GM12878 (cell line): Measurements from ENCODE around the gene CCSER1. TPM values are rescaled to one million over a fixed set of nuclear protein-coding genes. Genes with fewer than 3 reads are reported as not detected.

ENCODE experiments used
- ATAC-seq: fragments of 200-7000 bp; cut with Tn5 transposase; 3 replicates; pipeline ENCODE4 v1.9.1; 2020; ENCODE audit warnings: mild to moderate bottlenecking, moderate library complexity
- BruUV-seq: library from RNA; stranded (reverse); fragments of 400-500 nt; replicated peaks from 2 replicates; lab custom pipeline; 2021; lab: Mats Ljungman, UMichigan
- CTCF ChIA-PET: fragments of 300-600 bp; sonication (Branson Sonifier 250); formaldehyde crosslinking; extraction: SDS; loops from one replicate; lab custom pipeline; 2021; ENCODE audit warnings: inconsistent platforms; lab: Yijun Ruan, JAX
- POLR2A ChIA-PET: fragments of 350-600 bp; formaldehyde crosslinking; extraction: SDS; loops from one replicate; lab custom pipeline; 2021; ENCODE audit warnings: inconsistent platforms; lab: Charles Lee
- RAD21 ChIA-PET: fragments of 300-600 bp; sonication (Branson Sonifier 250); formaldehyde crosslinking; loops from one replicate; lab custom pipeline; 2023; ENCODE audit warnings: antibody characterized with exemption; ENCODE audit not compliant: unreplicated experiment; lab: Charles Lee
- SMC1A ChIA-PET: fragments of 300-600 bp; sonication (Branson Sonifier 250); formaldehyde crosslinking; loops from one replicate; lab custom pipeline; 2023; ENCODE audit not compliant: unreplicated experiment, uncharacterized antibody; lab: Charles Lee
- DNase-seq: peaks from one replicate; pipeline ENCODE4 v3.0.0-alpha.2; 2011; ENCODE audit warnings: low read depth, low spot score
- FAIRE-seq: peaks from 3 replicates; lab custom pipeline; 2011; peaks lifted over from hg19 to GRCh38; lab: Jason Lieb, UNC
- H2AFZ ChIP-seq: 2 replicates; pipeline ENCODE4 v1.6.0; 2011; ENCODE audit warnings: low read depth, low read length, control low read depth; ENCODE audit not compliant: control insufficient read depth
- H3K27ac ChIP-seq: 2 replicates; pipeline ENCODE4 v1.5.1; 2011; ENCODE audit warnings: control low read depth; ENCODE audit not compliant: control insufficient read depth, insufficient read depth
- H3K27me3 ChIP-seq, 2 experiments: replicated peaks in 1 of 2; 2 replicates each; pipeline versions ENCODE4 v1.6.0 to v1.6.1; 2011; ENCODE audit warnings: low read length in 1 of 2; ENCODE audit not compliant: control insufficient read depth in 2 of 2, insufficient read depth in 2 of 2
- H3K36me3 ChIP-seq, 2 experiments: 2 replicates each; pipeline ENCODE4 v1.5.1; 2011; ENCODE audit warnings: low read length in 1 of 2; ENCODE audit not compliant: control insufficient read depth in 2 of 2, insufficient read depth in 2 of 2
- H3K4me1 ChIP-seq: 2 replicates; pipeline ENCODE4 v1.6.1; 2011; ENCODE audit warnings: mild to moderate bottlenecking, low read length, moderate library complexity, mixed read lengths; ENCODE audit not compliant: control insufficient read depth, insufficient read depth
- H3K4me2 ChIP-seq: 2 replicates; pipeline ENCODE4 v1.6.0; 2011; ENCODE audit warnings: control low read depth; ENCODE audit not compliant: control insufficient read depth, insufficient read depth
- H3K4me3 ChIP-seq: fragments of 200-600 bp; sonication (generic); 2 replicates; pipeline ENCODE4 v1.5.1; 2016
- H3K79me2 ChIP-seq: 2 replicates; pipeline ENCODE4 v1.6.0; 2011; ENCODE audit warnings: low read length; ENCODE audit not compliant: control insufficient read depth, insufficient read depth
- H3K9ac ChIP-seq: 2 replicates; pipeline ENCODE4 v1.8.0; 2011; ENCODE audit warnings: low read length, control low read depth, mixed read lengths; ENCODE audit not compliant: control insufficient read depth, insufficient read depth
- H3K9me3 ChIP-seq: replicated peaks from 3 replicates; pipeline ENCODE4 v1.5.1; 2011; ENCODE audit warnings: mild to moderate bottlenecking, low read length; ENCODE audit not compliant: control insufficient read depth, insufficient read depth
- H4K20me1 ChIP-seq: 2 replicates; pipeline ENCODE4 v1.6.0; 2011; ENCODE audit not compliant: control insufficient read depth, insufficient read depth
- ATF3 ChIP-seq: IDR thresholded peaks from 2 replicates; pipeline ENCODE4 v1.6.1; 2011; ENCODE audit warnings: low read depth, mild to moderate bottlenecking, low read length, moderate library complexity, borderline replicate concordance; ENCODE audit errors: extremely low read depth
- BCLAF1 ChIP-seq: fragments of 450-650 bp; IDR thresholded peaks from 2 replicates; pipeline ENCODE4 v1.6.1; 2017; ENCODE audit warnings: antibody characterized with exemption, mild to moderate bottlenecking, moderate library complexity
- CHD1 ChIP-seq: IDR thresholded peaks from 2 replicates; pipeline ENCODE4 v1.6.1; 2012; ENCODE audit warnings: low read depth, low read length, improper control_type of control experiment
- EED ChIP-seq: sonication (generic); IDR thresholded peaks from 2 replicates; pipeline ENCODE4 v1.6.1; 2016; ENCODE audit warnings: antibody characterized with exemption, low read depth
- ETV6 ChIP-seq, 2 experiments: fragments of 450-650 bp in 1 of 2; IDR thresholded peaks in 1 of 2; conservative IDR thresholded peaks in 1 of 2; 2 replicates each; pipeline ENCODE4 v1.6.1; 2014; ENCODE audit warnings: antibody characterized with exemption in 1 of 2, borderline replicate concordance in 1 of 2, low read depth in 1 of 2, mild to moderate bottlenecking in 1 of 2, moderate library complexity in 1 of 2
- JUNB ChIP-seq: IDR thresholded peaks from 2 replicates; pipeline ENCODE4 v1.6.1; 2016; ENCODE audit warnings: antibody characterized with exemption, mild to moderate bottlenecking
- MTA3 ChIP-seq: IDR thresholded peaks from 2 replicates; pipeline ENCODE4 v1.6.1; 2012; ENCODE audit warnings: low read length, inconsistent platforms, borderline replicate concordance
- NR2C1 ChIP-seq: fragments of 450-650 bp; IDR thresholded peaks from 2 replicates; pipeline ENCODE4 v1.6.1; 2017; ENCODE audit warnings: antibody characterized with exemption, mild to moderate bottlenecking, moderate library complexity
- PBX3 ChIP-seq: IDR thresholded peaks from 2 replicates; pipeline ENCODE4 v1.6.1; 2011; ENCODE audit warnings: mild to moderate bottlenecking, low read depth, low read length, moderate library complexity; ENCODE audit not compliant: insufficient replicate concordance
- POLR2AphosphoS5 ChIP-seq: IDR thresholded peaks from 2 replicates; pipeline ENCODE4 v1.6.1; 2011; ENCODE audit warnings: mild to moderate bottlenecking, low read length, inconsistent platforms
- PRDM15 ChIP-seq: fragments of 450-650 bp; formaldehyde crosslinking; IDR thresholded peaks from 2 replicates; pipeline ENCODE4 v1.4.0; 2020; ENCODE audit warnings: mild to moderate bottlenecking, moderate library complexity
- RUNX3 ChIP-seq: IDR thresholded peaks from 2 replicates; pipeline ENCODE4 v1.6.1; 2012; ENCODE audit warnings: low read length, inconsistent platforms
- SMAD1 ChIP-seq: fragments of 450-650 bp; IDR thresholded peaks from 2 replicates; pipeline ENCODE4 v1.6.1; 2018; ENCODE audit warnings: mild to moderate bottlenecking, low read depth; ENCODE audit not compliant: partially characterized antibody
- SMARCA5 ChIP-seq: fragments of 450-650 bp; IDR thresholded peaks from 2 replicates; pipeline ENCODE4 v1.6.1; 2017; ENCODE audit warnings: mild to moderate bottlenecking
- SREBF2 ChIP-seq: IDR thresholded peaks from 2 replicates; pipeline ENCODE4 v1.6.1; 2012; ENCODE audit warnings: mild to moderate bottlenecking, low read length
- ZNF274 ChIP-seq: IDR thresholded peaks from one replicate; pipeline ENCODE4 v1.8.0; 2011; ENCODE audit not compliant: insufficient read length, insufficient read depth
- ZZZ3 ChIP-seq: IDR thresholded peaks from 2 replicates; pipeline ENCODE4 v1.6.1; 2011; ENCODE audit warnings: low read depth; ENCODE audit not compliant: control insufficient read depth, insufficient read length
- WGBS: methylation state at CpG from one replicate; pipeline ENCODE4 v1.1.6; 2016; ENCODE audit warnings: low lambda C conversion rate; ENCODE audit not compliant: insufficient replicate concordance, insufficient coverage; ENCODE audit errors: missing lambda C conversion rate; 5-methylcytosine and 5-hydroxymethylcytosine counted together
- in situ Hi-C: fragments of 300-500 bp; cut with MboI; formaldehyde crosslinking; loops from 9 replicates; pipeline ENCODE4 v1.14.3; 2018; ENCODE audit warnings: mixed read lengths
- intact Hi-C: fragments of 100-400 bp; cut with micrococcal nuclease; formaldehyde crosslinking; loops from one replicate; pipeline ENCODE4 v1.14.2; 2022; ENCODE audit not compliant: unreplicated experiment
- polyA plus RNA-seq, 11 experiments: library from polyadenylated mRNA; depleted of rRNA in 4 of 11; unstranded in 6 of 11; stranded (reverse) in 5 of 11; fragments of >200 nt; fragmentation: Nextera tagmentation in 4 of 11; fragmentation: Illumina TruSeq in 1 of 11; extraction: Ambion mirVana in 4 of 11; extraction: Trizol in 1 of 11; gene quantifications; 1 replicate in 1 of 11; 2 replicates in 10 of 11; pipeline versions ENCODE4 v1.2.1 to v1.2.3, GENCODE V29; 2011 to 2016; ENCODE audit warnings: inconsistent platforms in 2 of 11, missing spikeins in 2 of 11, low read depth in 1 of 11
- total RNA-seq, 4 experiments: library from RNA; depleted of rRNA in 3 of 4; stranded (reverse); fragments of >200 nt in 3 of 4; fragmentation: Illumina TruSeq in 1 of 4; extraction: Trizol in 1 of 4; gene quantifications; 2 replicates each; pipeline versions ENCODE4 v1.2.1 to v1.2.3, GENCODE V29; 2013 to 2021

Gene CCSER1
- total and polyA plus RNA-seq, 10 of the 15 experiments (the other 5 are each of a cell fraction or from before 2014, with no cell fraction given): 0.22 to 2.7 (median 1.0) TPM

GRCh38 chr4:90375081-90375480, 247.9 kb downstream of the CCSER1 start (continued):
- TF ChIP-seq ETV6 (conservative IDR thresholded peaks at IDR 0.05 in 1 of 2, IDR thresholded peaks at IDR 0.05 in 1 of 2; ENCODE audit: borderline replicate concordance in 1 of 2, low read depth in 1 of 2): no peak
- TF ChIP-seq SMARCA5: no peak
- TF ChIP-seq JUNB: no peak
- TF ChIP-seq ZNF274: no peak
- TF ChIP-seq ZZZ3: no peak
- TF ChIP-seq SMAD1: no peak
- no peak for TF ChIP-seq POLR2AphosphoS5
- TF ChIP-seq EED: no peak
- TF ChIP-seq CHD1: no peak
- no peak for TF ChIP-seq SREBF2

- BruUV-seq: no TSS peak
- no peak for FAIRE-seq
- 32% methylated on average over 3 of the region's 3 CpGs for WGBS
- Histone ChIP-seq H4K20me1 (no peaks in the 10 kb centered on the region), H3K36me3 (no peaks in the 10 kb centered on the region), H3K4me1 (no peaks in the 10 kb centered on the region), H3K79me2 (no peaks in the 10 kb centered on the region), H3K9me3 (no peaks in the 10 kb centered on the region), H3K4me3 (no peak overlapping the region), H3K27ac (no peak overlapping the region), H3K4me2 (no peak overlapping the region), H3K27me3 (no peaks in the 10 kb centered on the region), H2AFZ (no peak overlapping the region), H3K9ac (no peak overlapping the region)
- ChIA-PET RAD21 (no interaction called here), POLR2A (no interaction called here), CTCF (no interaction called here), SMC1A (no interaction called here)
- intact Hi-C loops: no loop called here
- ATAC-seq: no peak
- in situ Hi-C loops: no loop called here
- DNase-seq: no peak
- TF ChIP-seq BCLAF1: no peak
- no peak for TF ChIP-seq SMAD1
- TF ChIP-seq SREBF2: no peak
- TF ChIP-seq PRDM15 (CRISPR knock-in tag): no peak
- no peak for TF ChIP-seq PBX3
- TF ChIP-seq RUNX3: no peak
- no peak for TF ChIP-seq NR2C1
- TF ChIP-seq ATF3: no peak
- TF ChIP-seq MTA3: no peak
Observed at GRCh38 chr4:90393215-90393614, 266.0 kb downstream of the CCSER1 start.
